Prostate gland (tissue), 2 donors: ENCODE results near the gene SORT1.
"Not testable (repeated sequence)": the region's sequence is repeated elsewhere in the genome, so short reads cannot be mapped to it uniquely, and the experiment has no call there.

ENCODE experiments used
- POLR2A ChIP-seq: fragments of 450-650 bp; IDR thresholded peaks from one replicate; pipeline ENCODE4 v1.6.1; 2016; ENCODE audit warnings: antibody characterized with exemption, mild to moderate bottlenecking
- POLR2AphosphoS5 ChIP-seq: sonication (generic); formaldehyde crosslinking; IDR thresholded peaks from one replicate; pipeline ENCODE4 v1.6.1; 2017; ENCODE audit warnings: antibody characterized with exemption
- TF ChIP-seq, protein P1 (sequence below), 4 experiments: fragments of 200-600 bp in 2 of 4; fragments of 450-650 bp in 2 of 4; sonication (generic) in 2 of 4; IDR thresholded peaks; 1 replicate in 3 of 4; 2 replicates in 1 of 4; pipeline ENCODE4 v1.5.1; 2016 to 2019; ENCODE audit warnings: antibody characterized with exemption in 4 of 4, mild to moderate bottlenecking in 2 of 4, moderate library complexity in 2 of 4

DNA sequence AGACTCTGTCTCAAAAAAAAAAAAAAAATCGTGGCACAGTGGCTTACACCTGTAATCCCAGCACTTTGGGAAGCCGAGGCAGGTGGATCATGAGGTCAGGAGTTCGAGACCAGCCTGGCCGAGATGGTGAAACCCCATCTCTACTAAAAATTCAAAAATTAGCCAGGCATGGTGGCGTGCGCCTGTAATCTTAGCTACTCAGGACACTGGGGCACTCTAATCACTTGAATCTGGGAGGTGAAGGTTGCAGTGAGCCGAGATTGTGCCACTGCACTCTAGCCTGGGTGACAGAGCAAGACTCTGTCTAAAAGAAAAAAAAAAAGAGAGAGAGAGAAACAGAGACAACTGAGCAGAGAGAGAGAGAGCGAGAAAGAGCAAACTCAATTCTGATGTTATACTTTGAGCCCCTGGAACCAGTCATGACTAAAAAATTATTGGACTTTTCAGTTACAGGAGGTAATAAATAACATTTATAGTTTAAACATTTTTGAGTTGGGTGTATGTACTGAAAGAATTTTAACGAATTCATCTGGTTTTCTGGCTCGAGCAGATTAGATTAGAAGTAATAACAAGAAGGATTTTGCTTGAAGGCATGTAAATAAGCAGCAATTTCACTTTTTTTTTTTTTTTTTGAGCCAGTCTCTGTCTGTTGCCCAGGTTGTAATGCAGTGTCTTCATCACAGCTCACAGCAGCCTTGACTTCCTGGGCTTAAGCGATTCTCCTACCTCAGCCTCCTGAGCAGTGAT, 48.4 kb upstream of the SORT1 start:
- not testable (repeated sequence) for TF ChIP-seq POLR2A, POLR2AphosphoS5
- TF ChIP-seq, protein P1, sequence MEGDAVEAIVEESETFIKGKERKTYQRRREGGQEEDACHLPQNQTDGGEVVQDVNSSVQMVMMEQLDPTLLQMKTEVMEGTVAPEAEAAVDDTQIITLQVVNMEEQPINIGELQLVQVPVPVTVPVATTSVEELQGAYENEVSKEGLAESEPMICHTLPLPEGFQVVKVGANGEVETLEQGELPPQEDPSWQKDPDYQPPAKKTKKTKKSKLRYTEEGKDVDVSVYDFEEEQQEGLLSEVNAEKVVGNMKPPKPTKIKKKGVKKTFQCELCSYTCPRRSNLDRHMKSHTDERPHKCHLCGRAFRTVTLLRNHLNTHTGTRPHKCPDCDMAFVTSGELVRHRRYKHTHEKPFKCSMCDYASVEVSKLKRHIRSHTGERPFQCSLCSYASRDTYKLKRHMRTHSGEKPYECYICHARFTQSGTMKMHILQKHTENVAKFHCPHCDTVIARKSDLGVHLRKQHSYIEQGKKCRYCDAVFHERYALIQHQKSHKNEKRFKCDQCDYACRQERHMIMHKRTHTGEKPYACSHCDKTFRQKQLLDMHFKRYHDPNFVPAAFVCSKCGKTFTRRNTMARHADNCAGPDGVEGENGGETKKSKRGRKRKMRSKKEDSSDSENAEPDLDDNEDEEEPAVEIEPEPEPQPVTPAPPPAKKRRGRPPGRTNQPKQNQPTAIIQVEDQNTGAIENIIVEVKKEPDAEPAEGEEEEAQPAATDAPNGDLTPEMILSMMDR (IDR thresholded peaks at IDR 0.05): not testable (repeated sequence)
